Measurements from ENCODE around the gene STK26.

STK26 gene

GRCh38 chrX:132017431-132018185 lies 5.5 kb upstream of the STK26 start:
- H3K9ac ChIP-seq (ENCODE audit: low read depth, low read length), result peak overlapping the region; percentile 47
- peak overlapping the region; percentile 96 for H3K27ac ChIP-seq (ENCODE audit: low read length)
- peaks cover 34% of the 10 kb centered on the region for H3K4me1 ChIP-seq (ENCODE audit: insufficient read depth, low read length)
- no peak for TF ChIP-seq CTCF (IDR thresholded peaks at IDR 0.05; ENCODE audit: borderline replicate concordance, extremely low read depth, low read length, poor library complexity, severe bottlenecking)
- no peak for TF ChIP-seq EZH2 (IDR thresholded peaks at IDR 0.05; ENCODE audit: borderline replicate concordance, low read depth, low read length, severe bottlenecking)
- peak overlapping the region in 1 of 2 experiments; percentile 1; a peak in 1 of 4 replicates for H3K4me3 ChIP-seq (ENCODE audit: low read depth in 1 of 2, low read length in 2 of 2)
- ATAC-seq (ENCODE audit: insufficient read depth, low read depth), result peak; percentile 84
- no peaks in the 10 kb centered on the region; the same call in 1 of the 2 replicates for H3K36me3 ChIP-seq (ENCODE audit: insufficient read depth, low read length)
- no peaks in the 10 kb centered on the region for H3K9me3 ChIP-seq (ENCODE audit: insufficient read depth, low read length, severe bottlenecking)
- H2AFZ ChIP-seq (ENCODE audit: low read depth, low read length), result peak overlapping the region; percentile 74
- peaks cover 17% of the 10 kb centered on the region for H3K79me2 ChIP-seq (ENCODE audit: insufficient read depth, low read length)
- peak; percentile 32 for DNase-seq
- peak overlapping the region; percentile 48 for H3K4me2 ChIP-seq (ENCODE audit: insufficient read depth, low read length)
- H4K20me1 ChIP-seq (ENCODE audit: insufficient read depth, low read length), result no peaks in the 10 kb centered on the region
- H3K27me3 ChIP-seq (ENCODE audit: insufficient read depth, low read length, poor library complexity), result no peaks in the 10 kb centered on the region

- Histone ChIP-seq H3K27me3 (ENCODE audit: insufficient read depth, low read length, poor library complexity) (no peaks in the 10 kb centered on the region), H4K20me1 (ENCODE audit: insufficient read depth, low read length) (peaks cover 10% of the 10 kb centered on the region; the same call in 1 of the 2 replicates), H3K4me1 (ENCODE audit: insufficient read depth, low read length) (peaks cover 47% of the 10 kb centered on the region), H3K4me3 (ENCODE audit: low read depth in 1 of 2, low read length in 2 of 2) (peak overlapping the region; percentile 87 to 96), H2AFZ (ENCODE audit: low read depth, low read length) (peak overlapping the region; percentile 76), H3K27ac (ENCODE audit: low read length) (peak overlapping the region; percentile 97), H3K79me2 (ENCODE audit: insufficient read depth, low read length) (peaks cover 64% of the 10 kb centered on the region), H3K9ac (ENCODE audit: low read depth, low read length) (peak overlapping the region; percentile 98), H3K4me2 (ENCODE audit: insufficient read depth, low read length) (peak overlapping the region; percentile 83), H3K36me3 (ENCODE audit: insufficient read depth, low read length) (peaks cover 7% of the 10 kb centered on the region), H3K9me3 (ENCODE audit: insufficient read depth, low read length, severe bottlenecking) (no peaks in the 10 kb centered on the region)
- no peak for TF ChIP-seq EZH2 (IDR thresholded peaks at IDR 0.05; ENCODE audit: borderline replicate concordance, low read depth, low read length, severe bottlenecking)
- peak; percentile 42 for TF ChIP-seq CTCF (IDR thresholded peaks at IDR 0.05; ENCODE audit: borderline replicate concordance, extremely low read depth, low read length, poor library complexity, severe bottlenecking)
- peak; percentile 18; the same call in 2 of the 3 replicates for ATAC-seq (ENCODE audit: insufficient read depth, low read depth)
- peak; percentile 21 for DNase-seq
Measured at GRCh38 chrX:132022198-132022966, 720 bp upstream of the STK26 start.

- Histone ChIP-seq H3K27me3 (ENCODE audit: insufficient read depth, low read length, poor library complexity) (no peaks in the 10 kb centered on the region), H3K27ac (ENCODE audit: low read length) (peak overlapping the region; percentile 97), H3K9ac (ENCODE audit: low read depth, low read length) (peak overlapping the region; percentile 98), H4K20me1 (ENCODE audit: insufficient read depth, low read length) (peaks cover 25% of the 10 kb centered on the region), H3K4me2 (ENCODE audit: insufficient read depth, low read length) (peak overlapping the region; percentile 83), H3K79me2 (ENCODE audit: insufficient read depth, low read length) (peaks cover 79% of the 10 kb centered on the region), H3K36me3 (ENCODE audit: insufficient read depth, low read length) (peaks cover 15% of the 10 kb centered on the region), H3K9me3 (ENCODE audit: insufficient read depth, low read length, severe bottlenecking) (no peaks in the 10 kb centered on the region), H2AFZ (ENCODE audit: low read depth, low read length) (peak overlapping the region; percentile 70; the same call in 1 of the 2 replicates), H3K4me1 (ENCODE audit: insufficient read depth, low read length) (peaks cover 52% of the 10 kb centered on the region), H3K4me3 (ENCODE audit: low read depth in 1 of 2, low read length in 2 of 2) (peak overlapping the region; percentile 87 to 96)
- TF ChIP-seq EZH2 (IDR thresholded peaks at IDR 0.05; ENCODE audit: borderline replicate concordance, low read depth, low read length, severe bottlenecking) (no peak), CTCF (IDR thresholded peaks at IDR 0.05; ENCODE audit: borderline replicate concordance, extremely low read depth, low read length, poor library complexity, severe bottlenecking) (no peak)
- DNase-seq (peak; percentile 65), ATAC-seq (ENCODE audit: insufficient read depth, low read depth) (peak; percentile 52)
Measured at GRCh38 chrX:132023896-132024386, 839 bp downstream of the STK26 start.
